Osteoblast (primary cell): ENCODE data around the gene TMTC2. TPM values are rescaled to one million over a fixed set of nuclear protein-coding genes. Genes with fewer than 3 reads are reported as not detected.

Experiments
- DNase-seq: peaks from one replicate; pipeline ENCODE4 v3.0.0; 2011; ENCODE audit warnings: low spot score, mixed read lengths; ENCODE audit not compliant: insufficient read length; ENCODE audit errors: missing footprints
- H2AFZ ChIP-seq: 2 replicates; pipeline ENCODE4 v1.6.0; 2011; ENCODE audit warnings: mild to moderate bottlenecking, low read length
- H3K27ac ChIP-seq: 2 replicates; pipeline ENCODE4 v1.5.1; 2011; ENCODE audit warnings: mild to moderate bottlenecking, low read depth, low read length, moderate library complexity
- H3K27me3 ChIP-seq: 2 replicates; pipeline ENCODE4 v1.6.0; 2012; ENCODE audit warnings: mild to moderate bottlenecking, control low read depth, inconsistent platforms, low read length, moderate library complexity; ENCODE audit not compliant: insufficient read depth
- H3K36me3 ChIP-seq: 2 replicates; pipeline ENCODE4 v1.5.1; 2011; ENCODE audit warnings: mild to moderate bottlenecking, low read length, control low read depth, moderate library complexity; ENCODE audit not compliant: insufficient read depth
- H3K4me1 ChIP-seq: 2 replicates; pipeline ENCODE4 v1.5.1; 2011; ENCODE audit warnings: mild to moderate bottlenecking, low read length, control low read depth, moderate library complexity; ENCODE audit not compliant: insufficient read depth
- H3K4me2 ChIP-seq: 2 replicates; pipeline ENCODE4 v1.6.0; 2011; ENCODE audit warnings: mild to moderate bottlenecking, low read length; ENCODE audit not compliant: insufficient read depth
- H3K4me3 ChIP-seq: fragments of 200-600 bp; sonication (generic); 3 replicates; pipeline ENCODE4 v1.5.1; 2012; ENCODE audit warnings: mild to moderate bottlenecking, low read length, inconsistent platforms; ENCODE audit not compliant: insufficient read depth
- H3K79me2 ChIP-seq: 2 replicates; pipeline ENCODE4 v1.6.0; 2012; ENCODE audit warnings: mild to moderate bottlenecking, low read length, control low read depth, inconsistent platforms; ENCODE audit not compliant: insufficient read depth
- H3K9me3 ChIP-seq: 2 replicates; pipeline ENCODE4 v1.5.1; 2011; ENCODE audit warnings: low read depth, low read length, control low read depth
- H4K20me1 ChIP-seq: 2 replicates; pipeline ENCODE4 v1.6.0; 2012; ENCODE audit warnings: mild to moderate bottlenecking, low read length, control low read depth; ENCODE audit not compliant: insufficient read depth
- total RNA-seq: library from RNA; depleted of rRNA; stranded (reverse); fragments of >200 nt; gene quantifications from 2 replicates; pipeline ENCODE4 v1.2.3, GENCODE V29; 2012
- TF ChIP-seq, protein P1 (sequence below): IDR thresholded peaks from 2 replicates; pipeline ENCODE4 v1.5.1; 2011; ENCODE audit warnings: mild to moderate bottlenecking, low read depth, low read length, moderate library complexity; ENCODE audit errors: extremely low read depth

Gene TMTC2
- total RNA-seq, 1 donor = 2.5 TPM

DNA sequence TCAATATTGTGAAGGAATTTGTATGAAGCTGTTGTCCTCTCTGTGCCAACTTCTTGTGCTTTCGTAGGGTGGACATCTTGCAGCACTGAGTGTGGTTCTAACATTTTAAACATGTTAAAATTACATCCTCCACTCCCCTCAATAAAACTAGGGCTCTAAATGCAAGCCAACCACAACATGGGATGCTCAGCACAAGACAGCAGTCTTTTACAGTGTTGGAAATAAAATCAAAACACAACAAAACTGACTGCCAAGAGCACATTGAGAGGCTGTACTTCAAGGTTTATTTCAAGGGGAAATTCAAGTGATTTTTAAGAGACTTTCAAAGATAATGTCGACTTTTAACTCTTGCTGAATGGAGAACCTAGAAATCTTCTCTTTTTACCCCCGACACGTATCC, 396.9 kb downstream of the TMTC2 start:
- Histone ChIP-seq H3K36me3 (no peaks in the 10 kb centered on the region), H3K27ac (no peak overlapping the region), H3K9me3 (peaks cover 3% of the 10 kb centered on the region), H2AFZ (no peak overlapping the region), H3K27me3 (no peaks in the 10 kb centered on the region), H3K4me3 (no peak overlapping the region), H3K4me1 (no peaks in the 10 kb centered on the region), H4K20me1 (no peaks in the 10 kb centered on the region), H3K79me2 (no peaks in the 10 kb centered on the region), H3K4me2 (no peak overlapping the region)
- DNase-seq = no peak
- TF ChIP-seq, protein P1, sequence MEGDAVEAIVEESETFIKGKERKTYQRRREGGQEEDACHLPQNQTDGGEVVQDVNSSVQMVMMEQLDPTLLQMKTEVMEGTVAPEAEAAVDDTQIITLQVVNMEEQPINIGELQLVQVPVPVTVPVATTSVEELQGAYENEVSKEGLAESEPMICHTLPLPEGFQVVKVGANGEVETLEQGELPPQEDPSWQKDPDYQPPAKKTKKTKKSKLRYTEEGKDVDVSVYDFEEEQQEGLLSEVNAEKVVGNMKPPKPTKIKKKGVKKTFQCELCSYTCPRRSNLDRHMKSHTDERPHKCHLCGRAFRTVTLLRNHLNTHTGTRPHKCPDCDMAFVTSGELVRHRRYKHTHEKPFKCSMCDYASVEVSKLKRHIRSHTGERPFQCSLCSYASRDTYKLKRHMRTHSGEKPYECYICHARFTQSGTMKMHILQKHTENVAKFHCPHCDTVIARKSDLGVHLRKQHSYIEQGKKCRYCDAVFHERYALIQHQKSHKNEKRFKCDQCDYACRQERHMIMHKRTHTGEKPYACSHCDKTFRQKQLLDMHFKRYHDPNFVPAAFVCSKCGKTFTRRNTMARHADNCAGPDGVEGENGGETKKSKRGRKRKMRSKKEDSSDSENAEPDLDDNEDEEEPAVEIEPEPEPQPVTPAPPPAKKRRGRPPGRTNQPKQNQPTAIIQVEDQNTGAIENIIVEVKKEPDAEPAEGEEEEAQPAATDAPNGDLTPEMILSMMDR = no peak

DNA sequence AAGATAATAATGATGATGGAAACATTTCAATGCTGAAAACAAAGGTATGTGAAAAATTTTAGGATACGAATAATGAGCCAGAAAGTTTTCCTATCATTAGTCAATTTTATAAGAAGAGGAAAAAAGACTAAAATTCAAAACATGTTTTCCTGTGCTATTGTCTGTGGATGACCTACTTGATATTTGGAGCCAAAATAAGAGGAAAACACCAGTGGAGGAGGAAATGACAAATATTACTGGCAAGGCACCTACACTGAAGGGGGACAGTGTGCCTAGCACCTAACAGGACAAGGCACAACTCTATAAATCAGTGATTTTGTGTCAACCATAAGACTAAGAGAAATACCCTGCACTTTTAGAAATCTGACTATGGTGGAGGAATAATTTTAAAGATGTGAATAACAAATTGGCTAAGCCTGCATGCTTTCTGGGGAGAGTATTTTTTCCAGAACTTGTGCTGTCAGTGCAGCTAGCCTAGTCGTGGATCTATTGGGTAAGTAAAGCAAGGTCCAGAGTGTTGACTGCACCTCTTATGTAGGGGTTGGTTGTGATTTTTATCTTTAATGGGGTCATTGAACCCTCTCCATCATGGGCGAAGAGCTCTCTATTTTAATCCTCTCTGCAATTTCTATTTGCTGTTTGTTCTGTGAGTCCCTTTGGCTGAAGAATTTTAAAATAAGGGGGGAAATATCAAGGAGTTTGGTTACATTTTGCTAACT, 398.0 kb downstream of the TMTC2 start:
- no peak overlapping the region for H2AFZ ChIP-seq
- H3K4me3 ChIP-seq = no peak overlapping the region
- no peaks in the 10 kb centered on the region for H3K79me2 ChIP-seq
- no peak overlapping the region for H3K27ac ChIP-seq
- no peaks in the 10 kb centered on the region for H3K27me3 ChIP-seq
- TF ChIP-seq, protein P1 = no peak
- H3K4me2 ChIP-seq = no peak overlapping the region
- H3K4me1 ChIP-seq = no peaks in the 10 kb centered on the region
- no peaks in the 10 kb centered on the region for H3K36me3 ChIP-seq
- H3K9me3 ChIP-seq = peaks cover 3% of the 10 kb centered on the region
- no peak for DNase-seq
- no peaks in the 10 kb centered on the region for H4K20me1 ChIP-seq

DNA sequence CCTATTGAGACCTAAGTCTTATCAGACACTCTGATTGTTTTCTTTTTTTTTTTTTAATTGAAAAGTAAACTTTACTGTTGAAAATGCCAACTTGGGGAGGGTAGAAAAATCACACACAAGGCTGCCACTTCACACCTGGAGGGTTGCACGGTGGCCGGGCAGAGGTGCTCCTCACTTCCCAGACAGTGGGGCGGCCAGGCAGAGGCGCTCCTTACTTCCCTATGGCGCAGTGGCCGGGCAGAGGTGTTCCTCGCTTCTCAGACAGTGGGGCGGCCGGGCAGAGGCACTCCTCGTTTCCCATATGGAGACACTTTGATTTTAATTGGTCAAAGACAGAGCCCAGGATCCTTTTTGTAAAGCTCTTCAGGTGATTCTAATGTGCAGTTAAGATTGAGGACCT, 399.3 kb downstream of the TMTC2 start:
- H4K20me1 ChIP-seq = no peaks in the 10 kb centered on the region
- H3K27ac ChIP-seq = no peak overlapping the region
- H3K4me1 ChIP-seq = no peaks in the 10 kb centered on the region
- no peak overlapping the region for H2AFZ ChIP-seq
- no peaks in the 10 kb centered on the region for H3K27me3 ChIP-seq
- DNase-seq = no peak
- TF ChIP-seq, protein P1 = no peak
- no peaks in the 10 kb centered on the region for H3K36me3 ChIP-seq
- no peaks in the 10 kb centered on the region for H3K79me2 ChIP-seq
- H3K9me3 ChIP-seq = peaks cover 3% of the 10 kb centered on the region
- no peak overlapping the region for H3K4me3 ChIP-seq
- H3K4me2 ChIP-seq = no peak overlapping the region

DNA sequence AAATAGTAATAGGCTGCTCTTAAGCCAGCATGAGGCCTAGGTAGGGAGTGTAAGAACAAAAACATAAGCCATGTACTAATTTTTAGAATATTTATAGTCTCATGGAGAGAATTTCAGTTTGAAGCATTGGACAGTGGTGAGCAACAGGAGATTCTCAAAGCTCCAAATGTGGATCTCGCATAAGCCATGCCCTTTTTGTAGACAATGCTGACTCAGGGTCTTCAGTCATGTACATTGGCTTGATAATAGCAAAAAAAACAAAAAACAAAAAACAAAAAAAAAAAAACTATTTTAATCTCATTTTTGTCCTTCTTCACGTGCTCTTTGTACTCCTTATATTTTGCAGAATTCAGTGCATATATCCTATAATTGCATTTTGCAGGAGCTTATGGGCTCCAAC, 402.9 kb downstream of the TMTC2 start:
- Histone ChIP-seq H3K36me3 (no peaks in the 10 kb centered on the region), H3K9me3 (peaks cover 3% of the 10 kb centered on the region), H3K4me3 (no peak overlapping the region), H3K4me2 (no peak overlapping the region), H3K27ac (no peak overlapping the region), H3K27me3 (no peaks in the 10 kb centered on the region), H3K79me2 (no peaks in the 10 kb centered on the region), H2AFZ (no peak overlapping the region), H4K20me1 (no peaks in the 10 kb centered on the region), H3K4me1 (no peaks in the 10 kb centered on the region)
- no peak for DNase-seq
- TF ChIP-seq, protein P1 = no peak
